ENCODE results near the gene PBX4. TPM values are rescaled to one million over a fixed set of nuclear protein-coding genes. Genes with fewer than 3 reads are reported as not detected.

Gene PBX4
- total RNA-seq, 1 donor from 2014 or later = 3.4 TPM

DNA sequence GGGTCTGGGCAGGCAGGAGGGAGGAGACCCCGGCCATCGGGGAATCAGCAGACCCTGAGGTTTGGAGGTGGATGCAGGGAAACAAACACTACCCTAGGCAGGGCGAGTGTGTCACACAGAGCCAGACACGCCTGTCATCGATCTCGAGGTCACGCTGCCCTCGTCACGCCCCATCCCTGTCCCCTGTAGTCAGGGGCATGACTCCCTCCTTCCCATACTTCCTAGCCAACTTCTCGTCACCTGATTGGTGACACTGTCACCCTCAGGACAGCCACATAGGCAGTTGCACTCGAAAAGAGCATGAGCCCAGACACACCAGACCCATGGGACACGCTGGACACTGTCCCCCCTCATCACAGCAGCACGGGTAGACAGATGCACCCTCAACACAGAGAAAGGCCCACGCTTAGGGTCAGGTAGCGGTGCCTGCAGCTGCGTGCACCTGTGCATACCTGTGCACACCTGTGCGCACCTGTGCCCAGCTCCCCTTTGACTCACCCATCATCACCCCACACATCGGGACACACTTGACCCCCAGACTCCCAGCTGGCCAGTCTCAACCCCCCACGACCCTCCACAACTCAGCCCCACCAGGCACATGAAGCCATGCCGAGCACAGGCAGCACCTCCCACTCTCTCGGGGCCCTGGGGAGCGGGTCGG lies 68.6 kb downstream of the PBX4 start:
- ATAC-seq (no peak), DNase-seq (no peak)
- Histone ChIP-seq H3K27ac (no peak overlapping the region), H3K27me3 (peaks cover 16% of the 10 kb centered on the region), H3K4me3 (no peak overlapping the region), H3K9me3 (no peaks in the 10 kb centered on the region), H3K4me1 (no peaks in the 10 kb centered on the region), H3K36me3 (no peaks in the 10 kb centered on the region)
- intact Hi-C loops (cut with DNase I) = no loop called here
- TF ChIP-seq, protein P1, sequence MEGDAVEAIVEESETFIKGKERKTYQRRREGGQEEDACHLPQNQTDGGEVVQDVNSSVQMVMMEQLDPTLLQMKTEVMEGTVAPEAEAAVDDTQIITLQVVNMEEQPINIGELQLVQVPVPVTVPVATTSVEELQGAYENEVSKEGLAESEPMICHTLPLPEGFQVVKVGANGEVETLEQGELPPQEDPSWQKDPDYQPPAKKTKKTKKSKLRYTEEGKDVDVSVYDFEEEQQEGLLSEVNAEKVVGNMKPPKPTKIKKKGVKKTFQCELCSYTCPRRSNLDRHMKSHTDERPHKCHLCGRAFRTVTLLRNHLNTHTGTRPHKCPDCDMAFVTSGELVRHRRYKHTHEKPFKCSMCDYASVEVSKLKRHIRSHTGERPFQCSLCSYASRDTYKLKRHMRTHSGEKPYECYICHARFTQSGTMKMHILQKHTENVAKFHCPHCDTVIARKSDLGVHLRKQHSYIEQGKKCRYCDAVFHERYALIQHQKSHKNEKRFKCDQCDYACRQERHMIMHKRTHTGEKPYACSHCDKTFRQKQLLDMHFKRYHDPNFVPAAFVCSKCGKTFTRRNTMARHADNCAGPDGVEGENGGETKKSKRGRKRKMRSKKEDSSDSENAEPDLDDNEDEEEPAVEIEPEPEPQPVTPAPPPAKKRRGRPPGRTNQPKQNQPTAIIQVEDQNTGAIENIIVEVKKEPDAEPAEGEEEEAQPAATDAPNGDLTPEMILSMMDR (IDR thresholded peaks at IDR 0.05) = no peak

DNA sequence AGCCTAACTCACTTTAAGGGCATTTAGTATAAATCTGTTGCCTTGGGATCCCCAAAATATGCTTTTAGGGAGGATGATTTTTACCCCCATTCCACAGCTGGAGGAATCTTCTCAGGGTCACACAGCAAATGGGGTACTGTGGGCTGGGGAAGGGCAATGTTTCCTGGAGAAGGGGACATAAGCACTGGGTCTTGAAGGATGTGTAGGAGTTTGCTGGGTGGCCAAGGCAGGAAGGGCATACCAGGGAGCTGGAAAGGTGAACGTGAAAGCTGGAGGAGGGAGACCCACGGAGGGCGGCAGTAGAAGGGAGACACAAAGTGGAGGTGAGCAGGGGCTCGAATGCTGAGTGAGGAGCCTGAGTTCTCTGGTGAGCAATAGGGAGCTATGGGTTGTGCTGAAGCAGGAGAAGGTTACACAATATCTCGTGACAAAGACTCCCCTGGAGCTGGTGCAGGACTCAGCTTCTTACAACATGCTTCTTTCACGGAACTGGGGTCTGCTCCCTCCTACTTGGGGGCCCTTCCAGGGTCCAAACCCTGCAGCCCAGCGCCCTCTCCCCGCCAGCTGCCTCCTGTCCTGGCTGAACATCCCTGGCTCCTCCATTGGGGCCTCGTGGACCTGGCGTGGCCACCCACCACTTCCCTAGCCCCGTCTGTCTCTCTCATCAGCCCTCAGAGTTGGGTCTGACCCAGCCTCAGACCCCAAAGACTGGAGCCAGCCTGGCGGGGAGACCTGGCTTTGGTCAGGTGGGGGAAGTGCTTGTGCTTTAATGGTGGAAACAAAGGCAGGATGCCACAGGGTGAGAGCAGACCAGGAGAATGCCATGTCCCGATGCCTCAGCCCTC lies 69.3 kb downstream of the PBX4 start:
- no peak overlapping the region for H3K27ac ChIP-seq
- H3K9me3 ChIP-seq = no peaks in the 10 kb centered on the region
- H3K27me3 ChIP-seq = peaks cover 16% of the 10 kb centered on the region
- DNase-seq = no peak
- TF ChIP-seq, protein P1 (IDR thresholded peaks at IDR 0.05) = no peak
- H3K36me3 ChIP-seq = no peaks in the 10 kb centered on the region
- intact Hi-C loops (cut with DNase I) = no loop called here
- no peak for ATAC-seq
- H3K4me1 ChIP-seq = no peaks in the 10 kb centered on the region
- H3K4me3 ChIP-seq = no peak overlapping the region

DNA sequence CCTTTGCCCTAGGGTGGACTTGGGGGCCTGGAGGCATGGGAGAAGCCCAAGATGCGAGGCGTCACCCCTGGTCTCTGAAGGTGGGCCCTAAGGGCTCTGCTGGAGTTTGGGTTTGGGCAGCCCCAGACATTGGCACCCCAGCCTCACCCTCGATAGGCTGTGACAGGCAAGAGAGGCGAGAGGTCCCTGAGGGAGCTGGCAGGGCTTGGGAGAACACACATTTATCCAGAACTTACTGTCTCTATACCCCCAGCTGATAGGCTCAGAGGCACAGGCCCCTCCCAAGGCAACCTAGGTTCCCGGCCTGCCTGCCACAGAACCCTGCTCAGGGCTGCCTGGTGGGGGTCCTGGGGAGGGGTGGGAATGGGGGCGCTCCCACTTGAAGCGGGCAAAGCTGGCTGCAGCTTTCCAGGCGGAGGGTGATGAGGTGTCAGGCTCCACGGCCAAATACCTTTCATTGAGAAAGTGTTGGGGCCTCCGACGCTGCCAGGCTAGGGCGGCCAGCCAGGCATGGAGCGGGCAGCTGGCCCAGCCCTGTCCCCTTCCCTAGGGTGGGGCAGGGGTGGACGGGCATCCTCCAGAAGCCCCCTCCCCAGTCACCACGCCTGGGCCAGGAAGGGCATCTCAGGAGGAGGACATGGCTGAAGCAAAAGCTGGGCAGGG lies 70.7 kb downstream of the PBX4 start:
- no peaks in the 10 kb centered on the region for H3K9me3 ChIP-seq
- no peaks in the 10 kb centered on the region for H3K4me1 ChIP-seq
- no peaks in the 10 kb centered on the region for H3K36me3 ChIP-seq
- no peak for ATAC-seq
- TF ChIP-seq, protein P1 (IDR thresholded peaks at IDR 0.05) = no peak
- H3K27me3 ChIP-seq = peaks cover 17% of the 10 kb centered on the region
- H3K4me3 ChIP-seq = no peak overlapping the region
- H3K27ac ChIP-seq = no peak overlapping the region
- intact Hi-C loops (cut with DNase I) = no loop called here
- no peak for DNase-seq

DNA sequence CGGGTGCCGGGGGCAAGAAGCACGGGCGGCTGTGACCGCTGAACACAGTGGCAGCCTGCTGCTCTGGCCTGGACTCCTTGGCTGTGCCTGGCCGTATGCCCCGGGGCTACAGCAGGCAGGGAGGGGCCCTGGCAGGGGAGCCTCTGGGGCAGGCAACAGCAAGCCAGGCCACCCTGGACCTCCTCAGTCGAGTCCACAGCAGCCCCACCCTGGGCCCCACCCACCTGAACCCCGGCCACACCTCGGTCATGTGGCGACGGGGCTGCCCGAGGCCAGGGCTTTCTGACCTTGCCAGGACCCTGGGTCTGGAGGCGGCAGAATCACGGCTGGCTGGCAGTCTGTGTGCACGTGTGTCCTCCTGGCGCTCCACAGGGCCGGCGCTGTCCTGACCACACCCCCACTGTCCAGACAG lies 71.7 kb downstream of the PBX4 start:
- TF ChIP-seq, protein P1 (IDR thresholded peaks at IDR 0.05) = no peak
- peaks cover 27% of the 10 kb centered on the region for H3K27me3 ChIP-seq
- DNase-seq (no peak), ATAC-seq (no peak)
- no peaks in the 10 kb centered on the region for H3K36me3 ChIP-seq
- no peaks in the 10 kb centered on the region for H3K4me1 ChIP-seq
- no peak overlapping the region for H3K4me3 ChIP-seq
- intact Hi-C loops (cut with DNase I) = no loop called here
- no peak overlapping the region for H3K27ac ChIP-seq
- no peaks in the 10 kb centered on the region for H3K9me3 ChIP-seq

- Histone ChIP-seq H3K36me3 (no peaks in the 10 kb centered on the region), H3K4me3 (no peak overlapping the region), H3K27ac (no peak overlapping the region), H3K27me3 (peaks cover 38% of the 10 kb centered on the region), H3K9me3 (no peaks in the 10 kb centered on the region), H3K4me1 (no peaks in the 10 kb centered on the region)
- TF ChIP-seq, protein P1 (IDR thresholded peaks at IDR 0.05) = no peak
- ATAC-seq = no peak
- intact Hi-C loops (cut with DNase I) = no loop called here
- DNase-seq = no peak
Observed at GRCh38 chr19:19545707-19546106, 72.8 kb downstream of the PBX4 start.
